Inflammatory macrophage treated with lipopolysaccharide for 1 hour (primary cell): Measurements from ENCODE around the gene PCDHB1.
"Not testable (repeated sequence)": the region's sequence is repeated elsewhere in the genome, so short reads cannot be mapped to it uniquely, and the experiment has no call there.

ENCODE experiments used
- DNase-seq, 2 donors: peaks; one replicate each; pipeline ENCODE4 v3.0.0-alpha.2; 2020 to 2022

Gene PCDHB1

GRCh38 chr5:141084487-141084989 is 33.4 kb downstream of the PCDHB1 start:
- DNase-seq = no peak

- DNase-seq = no peak
Measured at GRCh38 chr5:141094481-141095262, 43.5 kb downstream of the PCDHB1 start, which contains the start of gene PCDHB2. TSS of gene PCDHB2 (plus strand) at chr5:141094615. CDS start at chr5:141094791, 176 bp downstream.

- DNase-seq = no peak
Measured at GRCh38 chr5:141095263-141095641, 44.1 kb downstream of the PCDHB1 start.

GRCh38 chr5:141096181-141096580 is 45.0 kb downstream of the PCDHB1 start:
- not testable (repeated sequence) for DNase-seq

GRCh38 chr5:141096586-141096985 is 45.4 kb downstream of the PCDHB1 start:
- not testable (repeated sequence) for DNase-seq

- DNase-seq = no peak
Measured at GRCh38 chr5:141100243-141100805, 49.1 kb downstream of the PCDHB1 start, which contains the start of gene PCDHB3. TSS of gene PCDHB3 (plus strand) at chr5:141100473. CDS start at chr5:141100650, 177 bp downstream.

GRCh38 chr5:141101059-141101458 is 49.9 kb downstream of the PCDHB1 start:
- DNase-seq = no peak

GRCh38 chr5:141102070-141102469 is 50.9 kb downstream of the PCDHB1 start:
- DNase-seq = not testable (repeated sequence)

GRCh38 chr5:141102471-141102870 is 51.3 kb downstream of the PCDHB1 start:
- not testable (repeated sequence) for DNase-seq

GRCh38 chr5:141105350-141105749 is 54.2 kb downstream of the PCDHB1 start:
- DNase-seq = no peak
